Right lobe of liver (tissue), 4 donors: Measurements from ENCODE around the gene KMT2C.

Source experiments
- POLR2A ChIP-seq: fragments of 450-650 bp; IDR thresholded peaks from one replicate; pipeline ENCODE4 v1.6.1; 2017; ENCODE audit warnings: antibody characterized with exemption, mild to moderate bottlenecking
- TF ChIP-seq, protein P1 (sequence below), 4 donors: fragments of 200-600 bp in 3 of 4; fragments of 450-650 bp in 1 of 4; IDR thresholded peaks; one replicate each; pipeline versions ENCODE4 v1.5.1 to v1.8.0; 2016 to 2022; ENCODE audit warnings: antibody characterized with exemption in 4 of 4, mild to moderate bottlenecking in 2 of 4
- donor health status: DM: no; HTN: no; CAD: no.
- donor health status: DM: no; HTN: no; CAD: no.
- donor health status: DM: no; HTN: yes; CAD: no.

GRCh38 chr7:152126741-152127140 is 309.1 kb downstream of the KMT2C start:
- TF ChIP-seq, protein P1, sequence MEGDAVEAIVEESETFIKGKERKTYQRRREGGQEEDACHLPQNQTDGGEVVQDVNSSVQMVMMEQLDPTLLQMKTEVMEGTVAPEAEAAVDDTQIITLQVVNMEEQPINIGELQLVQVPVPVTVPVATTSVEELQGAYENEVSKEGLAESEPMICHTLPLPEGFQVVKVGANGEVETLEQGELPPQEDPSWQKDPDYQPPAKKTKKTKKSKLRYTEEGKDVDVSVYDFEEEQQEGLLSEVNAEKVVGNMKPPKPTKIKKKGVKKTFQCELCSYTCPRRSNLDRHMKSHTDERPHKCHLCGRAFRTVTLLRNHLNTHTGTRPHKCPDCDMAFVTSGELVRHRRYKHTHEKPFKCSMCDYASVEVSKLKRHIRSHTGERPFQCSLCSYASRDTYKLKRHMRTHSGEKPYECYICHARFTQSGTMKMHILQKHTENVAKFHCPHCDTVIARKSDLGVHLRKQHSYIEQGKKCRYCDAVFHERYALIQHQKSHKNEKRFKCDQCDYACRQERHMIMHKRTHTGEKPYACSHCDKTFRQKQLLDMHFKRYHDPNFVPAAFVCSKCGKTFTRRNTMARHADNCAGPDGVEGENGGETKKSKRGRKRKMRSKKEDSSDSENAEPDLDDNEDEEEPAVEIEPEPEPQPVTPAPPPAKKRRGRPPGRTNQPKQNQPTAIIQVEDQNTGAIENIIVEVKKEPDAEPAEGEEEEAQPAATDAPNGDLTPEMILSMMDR (IDR thresholded peaks at IDR 0.05), result no peak
- no peak for TF ChIP-seq POLR2A
